GM18499 (cell line): ENCODE data around the gene CCDC47.
"Not testable (repeated sequence)": the region's sequence is repeated elsewhere in the genome, so short reads cannot be mapped to it uniquely, and the experiment has no call there.

Experiments
- ATAC-seq: cut with Tn5 transposase; IDR thresholded peaks from one replicate; pipeline ENCODE4 v1.9.1; 2021; ENCODE audit warnings: moderate number of reproducible peaks; ENCODE audit not compliant: insufficient read depth, unreplicated experiment

Gene CCDC47, protein sequence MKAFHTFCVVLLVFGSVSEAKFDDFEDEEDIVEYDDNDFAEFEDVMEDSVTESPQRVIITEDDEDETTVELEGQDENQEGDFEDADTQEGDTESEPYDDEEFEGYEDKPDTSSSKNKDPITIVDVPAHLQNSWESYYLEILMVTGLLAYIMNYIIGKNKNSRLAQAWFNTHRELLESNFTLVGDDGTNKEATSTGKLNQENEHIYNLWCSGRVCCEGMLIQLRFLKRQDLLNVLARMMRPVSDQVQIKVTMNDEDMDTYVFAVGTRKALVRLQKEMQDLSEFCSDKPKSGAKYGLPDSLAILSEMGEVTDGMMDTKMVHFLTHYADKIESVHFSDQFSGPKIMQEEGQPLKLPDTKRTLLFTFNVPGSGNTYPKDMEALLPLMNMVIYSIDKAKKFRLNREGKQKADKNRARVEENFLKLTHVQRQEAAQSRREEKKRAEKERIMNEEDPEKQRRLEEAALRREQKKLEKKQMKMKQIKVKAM

DNA sequence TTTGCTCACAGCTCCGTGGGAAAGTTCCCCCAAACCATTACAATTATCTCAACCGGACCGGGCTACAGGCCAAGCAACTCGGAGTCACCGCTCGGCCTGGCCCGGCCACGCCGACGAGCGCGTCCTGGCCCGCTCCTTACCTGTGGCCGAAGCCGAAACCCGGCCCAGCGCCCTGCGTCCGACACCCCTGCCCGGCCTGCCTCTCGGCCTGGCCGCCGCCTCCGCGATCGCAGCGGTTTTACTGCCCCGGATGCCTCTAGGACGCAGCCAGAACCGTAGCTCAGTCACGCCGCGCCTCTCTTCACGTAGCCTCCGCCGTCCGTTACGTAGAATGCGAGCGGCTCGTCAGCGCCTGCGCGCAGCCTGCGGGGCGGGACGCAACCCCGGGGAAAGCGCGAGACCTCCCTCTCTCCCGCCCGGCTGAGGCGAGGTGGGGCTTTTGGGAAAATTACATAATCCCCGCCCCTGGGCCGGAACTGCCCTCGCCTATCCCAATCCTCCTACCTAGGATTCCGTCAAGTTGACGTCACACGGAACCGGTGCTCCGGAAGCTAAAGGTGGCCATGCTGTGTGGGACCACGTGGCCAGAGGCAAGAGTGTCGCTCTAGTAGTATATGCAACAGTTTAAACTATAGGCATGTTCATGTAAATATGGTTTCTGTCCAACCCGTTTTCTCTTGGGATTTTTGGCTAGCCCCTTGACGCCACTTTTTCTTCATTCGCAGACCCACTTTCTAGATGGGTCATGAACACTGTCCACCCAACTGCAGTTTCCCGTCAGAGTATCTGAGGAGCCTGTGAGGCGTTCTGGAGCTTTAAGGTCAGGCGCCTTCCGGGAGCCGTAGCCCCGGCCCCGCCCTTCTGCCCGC, at the start of gene CCDC47:
Gene CCDC47 (minus strand): TSS at position 326 of the 869 bp plus-strand sequence. CDS start 7,422 bp downstream, outside the sequence.
- ATAC-seq, result peak; percentile 76

GRCh38 chr17:63822537-63822936, 49.1 kb upstream of the CCDC47 start:
- no peak for ATAC-seq

- ATAC-seq, result no peak
Observed at GRCh38 chr17:63821804-63822203, 48.4 kb upstream of the CCDC47 start.

DNA sequence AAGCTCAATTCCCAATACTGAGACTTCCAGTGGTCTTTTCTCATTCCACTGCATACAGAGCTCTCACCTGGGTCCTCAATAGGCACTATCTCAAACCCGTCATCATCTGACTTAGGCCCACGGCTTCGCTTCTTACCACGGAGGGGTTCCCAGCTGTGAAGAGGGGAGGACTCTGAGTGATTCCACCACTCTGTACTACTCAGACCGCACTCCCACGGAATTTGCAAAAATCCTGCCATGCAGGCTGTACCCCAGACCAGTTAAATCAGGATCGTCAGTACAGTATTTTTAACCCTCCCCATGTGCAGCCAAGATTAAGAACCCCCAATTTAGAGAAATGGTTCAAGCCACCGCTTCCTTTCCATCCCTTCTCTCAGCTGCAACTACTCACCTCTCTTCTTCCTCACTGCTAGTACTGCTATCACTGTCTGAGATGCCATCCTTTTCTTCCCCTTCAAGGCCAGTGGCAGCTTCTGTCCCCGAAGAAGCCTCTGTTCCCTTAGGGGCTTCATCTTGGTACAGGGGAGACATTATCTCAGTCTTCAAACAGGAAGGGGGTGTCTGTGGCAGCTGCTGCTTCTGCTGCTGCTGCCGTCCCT, 47.7 kb upstream of the CCDC47 start:
- ATAC-seq, result no peak

DNA sequence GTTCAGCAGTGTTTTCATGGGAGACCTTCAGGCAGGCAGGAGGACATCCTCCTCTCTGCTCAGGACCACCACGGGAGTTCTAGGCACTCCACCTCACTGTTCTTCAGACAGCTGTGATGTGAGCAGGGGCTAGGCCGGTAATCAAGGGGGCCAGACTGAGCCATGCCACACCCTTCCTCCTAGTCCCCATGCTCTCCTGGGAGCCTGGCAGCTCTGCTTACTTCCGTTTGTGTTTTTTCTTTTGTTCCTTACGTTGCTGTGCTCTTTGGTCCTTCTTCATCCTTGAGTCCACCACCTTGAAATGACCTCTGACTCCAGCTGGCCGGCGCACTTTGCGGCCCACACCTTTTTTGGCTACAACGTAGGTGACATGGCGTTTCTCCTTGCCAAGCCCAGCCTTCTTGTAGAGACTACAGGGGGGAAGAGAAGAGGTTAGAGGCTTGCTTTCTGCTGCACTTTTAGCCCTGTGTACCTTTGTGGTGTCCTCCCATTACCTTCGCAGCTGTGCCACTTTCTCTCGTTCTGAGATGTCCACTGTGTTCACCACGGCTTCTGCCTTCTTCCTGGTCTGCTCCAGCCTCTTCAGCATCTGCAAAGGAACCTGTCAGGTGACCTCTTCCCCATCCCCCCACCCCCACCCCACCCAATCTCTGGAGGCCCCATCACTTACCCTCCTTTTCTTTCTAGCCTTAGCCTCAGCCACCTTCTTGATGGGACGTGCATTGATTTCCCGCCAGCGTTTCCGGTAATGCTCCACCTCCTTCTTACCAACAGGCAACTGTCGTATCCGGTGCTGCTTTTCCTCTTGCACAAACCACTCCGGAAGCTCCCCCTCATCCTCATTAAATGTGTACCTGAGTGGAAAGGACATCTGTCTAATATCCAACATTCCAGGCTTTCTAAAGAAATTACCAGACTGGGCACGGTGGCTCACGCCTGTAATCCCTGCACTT, 46.5 kb upstream of the CCDC47 start:
- no peak for ATAC-seq

GRCh38 chr17:63819131-63819530, 45.7 kb upstream of the CCDC47 start:
- no peak for ATAC-seq

- ATAC-seq, result no peak
Observed at GRCh38 chr17:63817736-63818385, 44.5 kb upstream of the CCDC47 start.

DNA sequence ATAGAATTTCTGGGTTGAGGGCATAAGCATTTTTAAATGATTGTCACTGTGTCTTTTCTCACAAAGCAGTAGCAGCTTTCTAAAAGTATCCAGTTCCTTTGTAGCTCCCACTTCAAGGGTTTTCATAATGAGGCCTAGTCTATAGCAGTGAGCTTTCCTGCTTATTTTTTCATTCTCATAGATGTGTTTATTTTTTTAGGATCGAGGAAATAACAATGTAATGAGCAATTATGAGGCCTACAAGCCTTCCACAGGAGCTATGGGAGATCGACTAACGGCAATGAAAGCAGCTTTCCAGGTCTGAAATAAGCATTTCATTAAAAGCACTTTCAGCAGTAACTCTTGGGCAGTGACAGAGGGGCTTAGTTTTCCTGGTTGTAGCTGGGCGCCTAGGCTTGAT, 43.3 kb upstream of the CCDC47 start:
- ATAC-seq, result no peak

GRCh38 chr17:63816123-63816522, 42.7 kb upstream of the CCDC47 start:
- ATAC-seq, result no peak

GRCh38 chr17:63809970-63810369, 36.6 kb upstream of the CCDC47 start:
- ATAC-seq, result no peak

DNA sequence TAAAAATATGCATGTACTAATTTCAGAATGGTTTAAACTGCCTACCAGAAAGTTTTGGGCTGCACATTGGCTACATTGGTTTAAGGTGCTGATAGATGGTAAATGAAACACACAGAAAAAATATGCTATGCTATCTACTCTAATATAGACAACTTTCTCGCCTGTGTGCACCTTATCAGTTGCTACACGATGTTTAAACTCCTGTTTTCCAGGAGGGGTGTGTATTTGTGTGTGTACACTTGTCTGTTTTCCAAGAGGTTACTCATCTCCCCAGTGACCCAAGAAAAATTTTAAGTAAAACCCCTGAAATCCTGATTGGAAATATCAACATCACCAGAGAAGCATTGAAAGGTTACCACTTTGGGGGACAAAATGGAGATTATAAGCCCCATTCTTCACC, 32.2 kb upstream of the CCDC47 start:
- no peak for ATAC-seq

DNA sequence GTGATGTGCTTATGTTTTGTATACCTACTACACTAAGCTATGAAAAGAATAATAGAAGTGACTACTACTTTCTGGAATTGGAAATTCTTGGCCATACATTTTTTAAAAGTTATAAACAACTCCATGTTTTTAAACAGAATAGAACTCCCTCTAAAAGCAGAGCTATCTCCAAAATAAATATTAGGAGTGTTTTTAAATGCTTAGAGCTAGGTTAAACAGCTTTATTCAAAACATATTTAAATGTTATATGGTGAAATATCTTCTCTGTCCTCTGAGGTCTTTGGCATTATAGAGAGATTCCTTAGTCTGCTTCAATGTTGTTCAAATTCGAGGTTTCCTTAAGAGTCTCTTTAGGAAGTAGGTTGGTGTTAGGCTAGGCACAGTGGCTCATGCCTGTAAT, 30.9 kb upstream of the CCDC47 start:
- no peak for ATAC-seq

DNA sequence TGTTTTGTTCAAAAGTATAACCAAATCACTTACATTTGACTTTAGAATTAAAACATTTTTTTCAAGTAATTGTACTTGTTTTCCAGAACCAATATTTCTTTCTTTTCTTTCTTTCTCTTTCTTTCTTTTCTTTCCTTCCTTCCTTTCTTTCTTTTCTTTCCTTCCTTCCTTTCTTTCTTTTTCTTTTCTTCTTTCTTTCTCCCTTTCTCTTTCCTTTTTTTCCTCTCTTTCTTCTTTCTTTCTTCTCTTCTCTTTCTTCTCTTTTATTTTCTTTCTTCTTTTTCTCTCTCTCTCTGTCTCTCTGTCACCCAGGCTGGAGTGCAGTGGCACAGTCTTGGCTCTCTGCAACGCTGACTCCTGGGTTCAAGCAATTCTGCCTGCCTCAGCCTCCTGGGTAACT, 27.4 kb upstream of the CCDC47 start:
- no peak for ATAC-seq

DNA sequence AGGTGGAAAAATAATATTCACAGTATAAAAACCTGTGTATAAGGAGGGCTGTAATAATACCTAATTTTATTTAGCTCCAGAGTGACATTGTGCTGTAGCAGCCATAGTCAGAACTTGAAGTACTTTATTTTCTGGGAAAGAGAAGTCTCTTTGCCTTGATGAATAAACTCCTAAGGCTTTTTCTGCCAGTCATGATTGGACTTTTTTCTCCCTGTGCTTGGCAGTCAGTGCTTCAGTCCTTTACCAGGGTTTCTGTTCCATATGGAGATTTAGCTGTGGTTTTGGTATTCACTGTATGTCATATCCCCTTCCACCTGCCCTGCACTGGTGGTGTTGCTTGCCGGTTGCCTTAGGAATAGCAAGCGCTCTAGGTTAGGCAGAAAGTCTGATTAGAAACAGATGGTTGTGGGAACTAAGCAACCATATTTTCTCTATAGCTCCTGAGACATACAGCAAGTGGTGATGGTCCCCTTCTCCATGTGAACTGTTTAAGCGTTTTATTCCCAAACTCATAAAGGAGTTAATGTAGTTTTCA, 25.2 kb upstream of the CCDC47 start:
- ATAC-seq, result no peak

DNA sequence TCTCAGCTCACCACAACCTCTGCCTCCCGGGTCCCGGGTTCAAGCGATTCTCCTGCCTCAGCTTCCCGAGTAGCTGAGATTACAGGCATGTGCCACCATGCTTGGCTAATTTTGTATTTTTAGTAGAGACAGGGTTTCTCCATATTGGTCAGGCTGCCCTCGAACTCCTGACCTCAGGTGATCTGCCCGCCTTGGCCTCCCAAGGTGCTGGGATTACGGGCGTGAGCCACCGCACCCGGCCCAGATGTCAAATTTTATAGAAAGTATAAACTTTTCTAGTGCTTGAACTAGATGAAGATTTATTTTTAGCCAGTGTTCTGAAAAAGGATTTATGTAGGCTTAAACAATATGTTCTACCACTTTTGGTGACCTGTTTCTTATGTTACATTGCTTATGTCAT, 23.0 kb upstream of the CCDC47 start:
- ATAC-seq, result not testable (repeated sequence)

GRCh38 chr17:63792055-63792729, 18.8 kb upstream of the CCDC47 start:
- no peak for ATAC-seq

DNA sequence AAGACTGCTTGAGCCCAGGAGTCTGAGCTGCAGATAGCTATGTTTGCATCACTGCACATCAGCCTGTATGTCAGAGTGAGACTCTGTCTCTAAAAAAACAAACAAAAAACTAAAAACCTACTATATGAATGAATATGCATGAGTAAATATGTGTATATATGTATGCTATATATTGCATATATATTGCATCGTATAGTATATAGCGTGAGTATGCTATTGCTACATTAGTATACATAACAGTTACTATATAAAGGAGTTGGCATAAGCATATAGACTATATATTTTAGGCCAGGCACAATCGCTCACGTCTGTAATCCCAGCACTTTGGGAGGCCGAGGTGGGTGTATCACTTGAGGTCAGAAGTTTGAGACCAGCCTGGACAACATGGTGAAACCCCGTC, 16.7 kb upstream of the CCDC47 start:
- no peak for ATAC-seq

- no peak for ATAC-seq
Observed at GRCh38 chr17:63786971-63787711, 13.7 kb upstream of the CCDC47 start.
